ENCODE results near the gene SH3BP4. TPM values are rescaled to one million over a fixed set of nuclear protein-coding genes. Genes with fewer than 3 reads are reported as not detected.

SH3BP4 gene
- total RNA-seq, 1 donor from 2014 or later: 53.4 TPM

DNA sequence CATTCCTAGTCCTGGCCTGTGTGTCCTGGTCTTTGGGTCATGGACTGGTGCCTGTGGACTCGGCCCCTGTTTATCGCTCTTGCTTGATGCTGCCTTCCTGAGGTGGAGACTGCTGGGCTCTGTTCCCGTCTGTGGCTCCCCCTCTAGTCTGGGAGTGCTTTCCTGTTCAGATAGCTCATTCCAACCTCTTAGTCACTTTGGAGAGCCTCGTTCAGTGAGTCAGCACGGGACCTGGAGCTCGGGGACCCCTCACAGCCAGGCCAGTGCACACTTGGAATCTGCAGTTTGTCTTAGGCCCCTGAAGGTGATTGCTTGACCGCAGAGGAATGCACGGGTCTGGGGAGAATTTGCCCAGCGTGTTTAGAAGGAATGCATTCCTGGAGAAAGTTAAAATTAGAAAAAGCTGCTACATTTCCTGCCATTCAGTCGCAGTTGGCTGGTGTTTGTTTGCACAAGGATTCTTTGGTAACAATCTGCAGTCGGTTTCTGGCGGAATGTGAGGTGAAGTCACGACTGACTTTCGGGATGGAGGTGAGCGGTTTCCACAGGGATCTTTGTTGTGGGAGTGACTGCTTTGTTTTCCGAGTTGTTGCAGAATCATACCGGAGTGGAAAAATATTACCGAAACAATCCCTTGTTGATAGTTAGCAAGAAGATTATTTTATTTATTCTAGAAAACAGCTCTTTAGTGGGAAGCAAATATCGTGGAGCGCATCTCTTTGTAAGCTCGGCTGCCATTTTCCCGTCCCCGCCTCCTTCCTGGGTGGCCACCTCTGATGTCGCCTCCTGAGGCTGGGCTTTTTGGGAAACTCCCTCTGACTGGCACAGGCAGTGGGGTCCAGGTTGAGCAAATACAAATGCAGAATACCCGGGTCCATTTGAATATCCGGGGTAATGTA is 29.6 kb downstream of the SH3BP4 start:
- H3K27ac Mint-ChIP-seq: peak overlapping the region; percentile 95

DNA sequence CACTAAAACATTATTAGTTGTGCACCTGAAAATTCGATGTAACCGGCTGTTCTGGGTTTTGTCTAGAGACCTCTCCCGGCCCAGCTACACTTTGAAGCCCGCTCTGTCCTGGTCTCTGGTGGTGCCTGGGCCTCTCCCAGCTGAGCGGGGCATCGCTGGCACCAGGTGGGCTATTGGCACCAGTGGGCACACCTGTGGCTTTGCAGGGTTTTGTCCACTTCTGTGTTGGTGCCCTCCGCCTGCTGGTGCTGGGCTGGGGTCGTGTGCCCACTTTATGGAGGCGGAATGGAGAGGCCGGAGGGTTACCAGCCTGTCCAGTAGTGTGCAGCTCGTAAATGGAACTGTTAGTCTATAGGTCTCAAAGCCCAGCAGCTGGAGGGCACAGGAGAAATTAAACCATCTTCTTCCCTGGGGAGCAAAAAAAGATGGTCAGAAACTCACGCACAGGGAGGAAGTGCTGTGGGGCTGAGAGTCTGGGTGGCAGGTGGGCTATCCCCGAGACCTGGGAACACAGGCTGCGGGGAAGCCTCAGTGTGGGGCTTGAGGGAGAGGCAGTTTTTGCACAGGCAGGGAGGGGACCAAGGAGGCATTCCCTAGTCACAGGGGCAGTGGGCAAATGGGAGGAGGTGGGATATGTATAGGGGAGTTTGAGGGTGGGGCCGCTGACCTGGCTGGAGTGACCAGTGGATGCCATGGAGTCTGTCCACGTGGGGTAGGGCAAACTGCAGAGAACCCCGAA is 30.4 kb downstream of the SH3BP4 start:
- H3K79me2 ChIP-seq (ENCODE audit: low read depth): peaks cover 100% of the 10 kb centered on the region
- peaks cover 48% of the 10 kb centered on the region for H3K36me3 Mint-ChIP-seq
- H3K4me1 ChIP-seq: peaks cover 28% of the 10 kb centered on the region
- peaks cover 67% of the 10 kb centered on the region for H4K20me1 ChIP-seq (ENCODE audit: low read depth)
- no peaks in the 10 kb centered on the region for H3K27me3 ChIP-seq
- no peak for DNase-seq (ENCODE audit: low spot score)
- H3K9me3 ChIP-seq (ENCODE audit: low read depth): no peaks in the 10 kb centered on the region
- peaks cover 22% of the 10 kb centered on the region for H3K9me3 Mint-ChIP-seq
- peaks cover 62% of the 10 kb centered on the region for H3K4me1 Mint-ChIP-seq
- TF ChIP-seq EZH2phosphoT487 (IDR thresholded peaks at IDR 0.05) (no peak), EZH2 (IDR thresholded peaks at IDR 0.05) (no peak)
- TF ChIP-seq, protein P1, sequence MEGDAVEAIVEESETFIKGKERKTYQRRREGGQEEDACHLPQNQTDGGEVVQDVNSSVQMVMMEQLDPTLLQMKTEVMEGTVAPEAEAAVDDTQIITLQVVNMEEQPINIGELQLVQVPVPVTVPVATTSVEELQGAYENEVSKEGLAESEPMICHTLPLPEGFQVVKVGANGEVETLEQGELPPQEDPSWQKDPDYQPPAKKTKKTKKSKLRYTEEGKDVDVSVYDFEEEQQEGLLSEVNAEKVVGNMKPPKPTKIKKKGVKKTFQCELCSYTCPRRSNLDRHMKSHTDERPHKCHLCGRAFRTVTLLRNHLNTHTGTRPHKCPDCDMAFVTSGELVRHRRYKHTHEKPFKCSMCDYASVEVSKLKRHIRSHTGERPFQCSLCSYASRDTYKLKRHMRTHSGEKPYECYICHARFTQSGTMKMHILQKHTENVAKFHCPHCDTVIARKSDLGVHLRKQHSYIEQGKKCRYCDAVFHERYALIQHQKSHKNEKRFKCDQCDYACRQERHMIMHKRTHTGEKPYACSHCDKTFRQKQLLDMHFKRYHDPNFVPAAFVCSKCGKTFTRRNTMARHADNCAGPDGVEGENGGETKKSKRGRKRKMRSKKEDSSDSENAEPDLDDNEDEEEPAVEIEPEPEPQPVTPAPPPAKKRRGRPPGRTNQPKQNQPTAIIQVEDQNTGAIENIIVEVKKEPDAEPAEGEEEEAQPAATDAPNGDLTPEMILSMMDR (IDR thresholded peaks at IDR 0.05): no peak
- H3K4me3 ChIP-seq: no peak overlapping the region
- H3K4me2 ChIP-seq: no peak overlapping the region
- no peaks in the 10 kb centered on the region for H3K36me3 ChIP-seq
- peak overlapping the region; percentile 12 for H3K27ac Mint-ChIP-seq
- H3K27me3 Mint-ChIP-seq (ENCODE audit: insufficient read depth, low read depth): peaks cover 8% of the 10 kb centered on the region
- H3K27ac ChIP-seq: no peak overlapping the region
- peaks cover 9% of the 10 kb centered on the region for H3F3A ChIP-seq (ENCODE audit: low read depth)
- no peak overlapping the region for H3K4me3 Mint-ChIP-seq
- H3K9ac ChIP-seq: no peak overlapping the region
- H2AFZ ChIP-seq (replicated peaks): no peak overlapping the region

More for the DNA sequence above, 29.6 kb downstream of the SH3BP4 start:
- no peak overlapping the region for H3K9ac ChIP-seq
- no peaks in the 10 kb centered on the region for H3K36me3 ChIP-seq
- no peaks in the 10 kb centered on the region for H3K9me3 ChIP-seq (ENCODE audit: low read depth)
- H3K27me3 Mint-ChIP-seq (ENCODE audit: insufficient read depth, low read depth): peaks cover 6% of the 10 kb centered on the region
- peak overlapping the region; percentile 72 for H3K4me3 Mint-ChIP-seq
- peaks cover 74% of the 10 kb centered on the region for H4K20me1 ChIP-seq (ENCODE audit: low read depth)
- H3K9me3 Mint-ChIP-seq: peaks cover 18% of the 10 kb centered on the region
- H3F3A ChIP-seq (ENCODE audit: low read depth): peaks cover 9% of the 10 kb centered on the region
- peaks cover 42% of the 10 kb centered on the region for H3K36me3 Mint-ChIP-seq
- H3K27ac ChIP-seq: peak overlapping the region; percentile 64
- DNase-seq (ENCODE audit: low spot score): peak; percentile 77
- H2AFZ ChIP-seq (replicated peaks): no peak overlapping the region
- H3K79me2 ChIP-seq (ENCODE audit: low read depth): peaks cover 100% of the 10 kb centered on the region
- TF ChIP-seq EZH2phosphoT487 (IDR thresholded peaks at IDR 0.05) (no peak), EZH2 (IDR thresholded peaks at IDR 0.05) (no peak)
- TF ChIP-seq, protein P1 (IDR thresholded peaks at IDR 0.05): no peak
- H3K4me1 Mint-ChIP-seq: peaks cover 70% of the 10 kb centered on the region
- H3K4me1 ChIP-seq: peaks cover 28% of the 10 kb centered on the region
- no peak overlapping the region for H3K4me3 ChIP-seq
- peak overlapping the region; percentile 48 for H3K4me2 ChIP-seq
- H3K27me3 ChIP-seq: no peaks in the 10 kb centered on the region

DNA sequence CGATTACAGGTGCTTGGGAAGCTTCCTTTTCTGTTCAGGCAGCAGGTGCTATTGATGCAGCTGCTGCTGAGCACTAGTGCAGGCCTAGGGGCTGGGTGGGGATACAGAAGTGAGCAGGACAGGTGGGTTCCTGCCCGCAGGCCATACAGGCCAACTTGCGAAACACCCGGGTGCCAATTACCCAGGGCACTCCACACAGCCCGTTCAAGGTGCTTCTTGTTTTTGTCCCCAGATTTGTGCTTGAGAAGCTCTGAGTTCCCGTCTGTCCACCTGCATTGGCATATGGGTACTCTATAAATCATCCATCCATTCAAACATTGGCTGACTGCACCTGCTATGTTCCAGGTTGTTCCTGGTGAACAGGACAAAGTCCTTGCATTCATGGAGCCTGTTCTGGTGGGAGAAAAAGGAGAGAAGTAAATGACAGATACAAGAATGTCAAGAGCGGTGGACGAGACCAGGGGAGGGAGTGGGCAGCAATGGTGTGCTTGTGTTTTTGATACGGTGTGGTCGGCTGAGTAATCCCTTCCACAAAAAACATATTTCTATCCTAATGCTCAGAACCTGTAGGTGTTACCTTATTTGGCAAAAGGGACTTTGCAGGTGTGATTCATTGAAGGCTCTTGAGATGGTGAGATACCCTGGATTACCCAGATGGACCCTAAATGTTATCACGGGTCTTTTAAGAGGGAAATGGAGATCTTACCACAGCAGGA is 31.4 kb downstream of the SH3BP4 start:
- Histone ChIP-seq H3K4me2 (peak overlapping the region; percentile 37), H3K9me3 (ENCODE audit: low read depth) (no peaks in the 10 kb centered on the region), H3K27me3 (no peaks in the 10 kb centered on the region), H4K20me1 (ENCODE audit: low read depth) (peaks cover 64% of the 10 kb centered on the region), H3K4me3 (no peak overlapping the region), H3K4me1 (peaks cover 28% of the 10 kb centered on the region), H3K9ac (no peak overlapping the region), H3K27ac (no peak overlapping the region), H3K36me3 (no peaks in the 10 kb centered on the region), H3K79me2 (ENCODE audit: low read depth) (peaks cover 100% of the 10 kb centered on the region), H2AFZ (replicated peaks) (no peak overlapping the region), H3F3A (ENCODE audit: low read depth) (peaks cover 9% of the 10 kb centered on the region)
- Mint-ChIP-seq H3K27me3 (ENCODE audit: insufficient read depth, low read depth) (peaks cover 11% of the 10 kb centered on the region), H3K27ac (peak overlapping the region; percentile 12), H3K9me3 (peaks cover 27% of the 10 kb centered on the region), H3K4me1 (peaks cover 62% of the 10 kb centered on the region), H3K4me3 (no peak overlapping the region), H3K36me3 (peaks cover 52% of the 10 kb centered on the region)
- DNase-seq (ENCODE audit: low spot score): no peak
- TF ChIP-seq EZH2 (IDR thresholded peaks at IDR 0.05): no peak
- TF ChIP-seq, protein P1 (IDR thresholded peaks at IDR 0.05): no peak
- TF ChIP-seq EZH2phosphoT487 (IDR thresholded peaks at IDR 0.05): no peak

Data from neural progenitor cell (in vitro differentiated cells).